DMS153 treated with DMSO at 0.1 percent for 48 hours (cell line): ENCODE results near the gene PRKCA.
"Not testable (repeated sequence)": the region's sequence is repeated elsewhere in the genome, so short reads cannot be mapped to it uniquely, and the experiment has no call there.

Source experiments
- DNase-seq: peaks from one replicate; lab custom pipeline; 2025; ENCODE audit not compliant: unreplicated experiment; lab: John Stamatoyannopoulos, UW

Gene PRKCA

GRCh38 chr17:66701462-66701861 lies 399.0 kb downstream of the PRKCA start:
- DNase-seq: no peak

- no peak for DNase-seq
These were observed 399.9 kb downstream of the PRKCA start for GRCh38 chr17:66702106-66702936.

GRCh38 chr17:66704858-66705520 lies 402.6 kb downstream of the PRKCA start:
- no peak for DNase-seq

DNA sequence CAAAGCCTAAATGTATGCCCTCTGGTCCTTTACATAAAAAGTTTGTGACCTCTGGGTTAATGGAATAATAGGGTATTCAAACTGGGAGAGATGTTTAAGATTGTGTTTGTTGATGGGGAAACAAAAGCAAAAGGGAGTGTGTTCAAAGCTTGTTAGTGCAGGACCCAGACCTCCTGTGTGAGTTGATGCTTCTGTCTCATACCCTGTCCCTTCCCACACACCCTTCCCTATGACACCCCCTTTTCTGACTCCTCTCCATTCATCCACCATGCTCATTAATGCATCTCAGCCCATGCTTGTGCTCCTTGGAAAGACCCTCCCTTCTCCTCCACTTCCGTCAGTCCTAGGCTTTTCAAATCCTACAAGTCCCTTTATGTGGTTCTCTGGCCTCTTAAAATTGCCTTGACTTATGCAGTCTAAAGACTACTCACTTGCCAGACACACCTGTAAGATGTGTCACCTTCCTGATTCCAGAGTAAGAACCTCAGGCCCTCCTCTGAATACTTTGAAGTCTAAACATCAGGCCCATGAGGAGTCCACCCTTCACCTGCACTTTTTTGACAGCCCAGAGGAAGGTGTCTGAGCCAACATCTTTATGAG lies 404.5 kb downstream of the PRKCA start:
- no peak for DNase-seq

- no peak for DNase-seq
These were observed 409.0 kb downstream of the PRKCA start for GRCh38 chr17:66711401-66711800.

DNA sequence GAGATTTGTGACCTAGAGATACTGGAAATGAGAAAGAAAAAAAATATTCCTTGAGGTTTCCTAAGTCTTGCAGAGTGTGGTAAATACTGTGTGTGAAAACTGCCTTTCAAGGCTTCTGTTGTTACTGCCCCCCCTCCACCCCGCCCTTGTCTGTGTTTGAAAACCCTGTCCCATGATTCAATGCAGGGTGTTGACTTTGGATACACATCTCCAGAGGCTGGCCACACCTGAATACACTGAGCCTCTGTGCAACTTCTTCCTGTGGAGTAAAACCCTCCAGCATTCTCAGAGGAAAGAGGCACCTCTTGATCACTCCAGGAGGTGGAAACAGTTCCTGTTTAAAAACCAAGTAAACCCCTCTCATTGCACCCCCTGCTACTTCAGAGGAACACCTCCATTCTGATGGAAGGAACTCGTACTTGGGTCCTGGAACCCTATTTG lies 409.5 kb downstream of the PRKCA start:
- peak; percentile 57 for DNase-seq

DNA sequence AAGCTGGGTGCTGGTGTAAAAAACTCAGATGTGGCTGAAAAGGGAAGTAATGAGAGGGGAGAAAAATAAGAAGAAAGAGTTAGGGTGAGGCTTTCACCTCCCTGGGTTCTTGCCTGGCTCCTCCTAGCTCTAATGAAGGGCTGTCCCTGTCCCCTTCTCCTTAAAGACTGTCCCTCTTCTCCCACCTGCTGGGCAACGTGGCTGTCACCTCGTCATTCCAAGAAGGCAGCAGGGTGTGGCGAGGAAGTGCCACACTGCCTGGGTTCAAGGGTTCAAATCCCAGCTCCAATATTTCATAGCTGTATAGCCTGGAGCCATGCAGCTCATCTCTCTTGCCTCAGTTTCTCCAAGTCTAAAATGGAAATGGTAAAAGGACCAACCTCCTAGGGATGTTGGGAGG lies 410.0 kb downstream of the PRKCA start:
- DNase-seq: no peak

DNA sequence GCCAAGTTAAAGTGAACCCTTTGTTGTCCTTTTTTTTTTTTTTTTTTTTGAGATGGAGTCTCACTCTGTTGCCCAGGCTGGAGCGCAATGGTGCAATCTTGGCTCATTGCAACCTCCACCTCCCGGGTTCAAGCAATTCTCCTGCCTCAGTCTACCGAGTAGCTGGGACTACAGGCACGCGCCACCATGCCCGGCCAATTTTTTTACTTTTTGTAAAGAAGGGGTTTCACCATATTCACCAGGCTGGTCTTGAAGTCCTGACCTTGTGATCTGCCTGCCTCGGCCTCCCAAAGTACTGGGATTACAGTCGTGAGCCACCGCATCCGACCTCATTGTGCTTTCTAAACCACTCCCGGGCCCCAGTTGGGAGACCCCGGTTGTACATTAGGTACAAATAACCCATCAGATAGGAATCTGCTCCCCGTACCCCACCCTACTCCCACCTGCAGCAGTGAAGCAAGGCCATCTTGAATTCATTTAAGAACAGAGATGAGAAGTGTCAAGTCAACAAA lies 410.7 kb downstream of the PRKCA start:
- DNase-seq: not testable (repeated sequence)

DNA sequence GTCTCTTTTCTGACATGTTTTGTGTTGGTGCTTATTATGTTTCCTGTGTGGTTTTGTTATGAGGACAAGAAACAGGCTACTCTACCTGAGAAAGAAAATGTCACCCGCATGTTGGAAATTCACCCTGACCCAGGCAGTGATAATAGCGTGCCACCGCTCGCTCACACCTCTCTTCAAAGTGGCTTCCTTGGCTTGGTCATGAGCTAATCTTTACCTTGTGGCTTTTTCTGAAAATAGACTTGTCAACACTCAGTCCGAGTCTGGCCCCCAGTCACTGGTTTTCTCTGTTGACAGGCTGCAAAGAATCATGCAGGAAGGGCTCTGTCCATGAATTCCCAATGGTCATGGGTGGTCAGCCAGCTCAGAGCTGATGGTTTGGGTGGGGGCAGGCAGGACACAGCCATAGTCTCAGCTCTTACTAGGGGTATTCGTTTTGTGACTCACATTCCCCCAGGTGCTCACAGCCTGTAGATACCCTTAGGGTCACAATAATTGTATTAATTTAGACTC lies 411.2 kb downstream of the PRKCA start:
- no peak for DNase-seq

GRCh38 chr17:66714046-66715023 lies 411.9 kb downstream of the PRKCA start:
- DNase-seq: no peak

- no peak for DNase-seq
These were observed 412.8 kb downstream of the PRKCA start for GRCh38 chr17:66715076-66715675.

- DNase-seq: peak; percentile 84
These were observed 413.3 kb downstream of the PRKCA start for GRCh38 chr17:66715745-66716156.

DNA sequence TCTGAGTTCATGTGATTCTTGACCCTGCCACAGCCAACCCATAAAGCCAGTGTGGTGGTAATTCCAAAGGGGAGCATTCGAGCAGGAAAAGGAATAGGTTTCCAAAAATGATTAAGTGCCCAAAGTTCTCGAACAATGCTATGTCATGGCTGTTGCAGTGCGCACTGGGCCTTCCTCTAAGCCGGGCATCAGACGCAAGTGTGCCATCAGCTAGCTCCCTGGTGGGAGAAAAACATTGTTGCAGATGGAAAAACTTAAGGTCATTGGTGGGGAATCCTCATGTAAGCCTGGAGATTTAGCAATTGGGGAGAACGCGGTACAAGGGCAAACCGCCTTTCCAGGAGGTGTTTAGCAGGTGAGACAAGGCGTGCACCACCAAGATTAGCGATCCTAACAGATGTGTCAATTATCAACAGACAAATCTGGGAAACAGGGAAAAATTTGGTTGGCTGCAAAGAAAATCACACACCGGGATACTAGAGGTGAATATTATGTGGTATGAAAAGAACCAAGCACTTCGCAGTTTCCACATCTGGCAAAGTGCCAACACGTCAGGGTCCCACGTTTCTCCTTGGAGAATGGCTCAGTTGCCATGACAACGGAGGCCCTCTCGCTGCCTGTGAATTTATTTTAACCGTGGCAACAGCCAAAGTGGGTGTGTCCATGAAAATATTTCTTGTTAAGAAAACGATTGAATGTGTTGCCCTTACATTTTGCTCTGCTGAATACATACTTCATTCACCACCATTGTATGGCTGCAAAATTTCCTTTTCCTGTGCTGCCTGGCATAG lies 414.0 kb downstream of the PRKCA start:
- no peak for DNase-seq

- no peak for DNase-seq
These were observed 415.2 kb downstream of the PRKCA start for GRCh38 chr17:66717641-66718058.

- no peak for DNase-seq
These were observed 417.6 kb downstream of the PRKCA start for GRCh38 chr17:66720027-66720426.

DNA sequence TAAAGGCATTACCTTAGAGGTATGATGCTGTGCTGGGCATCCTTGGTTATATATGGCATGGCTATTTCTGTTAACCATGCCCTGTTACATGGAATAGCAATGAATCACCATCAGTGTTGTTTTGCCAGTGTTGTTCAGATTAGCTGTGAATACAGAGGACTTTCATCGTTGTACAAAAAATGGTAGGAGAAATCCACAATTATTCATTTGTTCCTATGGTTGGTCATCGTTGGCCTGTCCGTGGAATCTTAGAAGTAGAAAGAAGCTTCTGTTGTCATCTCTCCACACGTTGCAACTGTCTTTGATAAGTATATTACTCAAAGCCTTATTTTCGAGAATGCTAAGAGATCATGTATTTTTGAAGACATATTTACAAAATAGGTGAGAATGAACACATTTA lies 418.2 kb downstream of the PRKCA start:
- DNase-seq: no peak

GRCh38 chr17:66722341-66722740 lies 419.9 kb downstream of the PRKCA start:
- DNase-seq: no peak

DNA sequence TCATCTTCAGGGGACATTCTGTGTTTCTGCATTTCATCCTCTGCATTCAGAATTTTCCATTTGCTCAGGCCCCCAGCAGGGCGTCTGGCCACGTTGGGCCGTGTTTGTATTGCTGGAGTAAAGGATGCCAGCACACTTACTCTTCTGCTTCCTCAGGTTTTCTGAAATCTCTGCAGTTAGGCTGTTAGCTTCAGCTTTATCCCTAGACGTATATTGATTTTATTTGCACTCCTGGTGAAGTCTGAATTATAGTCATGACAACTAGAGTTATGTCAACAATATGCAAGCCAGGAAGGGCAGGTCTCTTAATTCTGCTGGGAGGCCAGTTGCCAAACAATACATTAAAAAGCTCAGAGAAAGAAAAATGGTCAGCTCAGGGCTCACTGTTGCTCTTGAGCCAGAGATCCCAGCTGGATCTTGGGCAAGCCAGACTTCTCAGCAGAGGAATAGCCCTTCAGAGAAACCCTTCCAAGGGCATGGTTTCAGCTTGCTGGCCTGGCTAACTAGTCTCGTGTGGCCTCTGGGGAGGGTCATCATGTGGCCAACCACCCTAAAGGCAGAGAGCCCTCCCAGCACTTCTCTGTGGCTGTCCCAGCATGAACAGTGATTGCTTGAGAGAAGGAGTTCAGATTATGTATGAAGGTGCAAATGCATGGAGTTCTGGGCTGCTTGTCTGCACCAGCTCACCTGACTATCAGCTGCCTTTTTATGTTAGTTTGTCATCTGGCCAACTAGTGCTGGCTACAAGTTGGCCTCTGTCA lies 422.3 kb downstream of the PRKCA start:
- peak; percentile 67 for DNase-seq
